MCF 10A (cell line): ENCODE measurements around the gene FBXO46. TPM values are rescaled to one million over a fixed set of nuclear protein-coding genes. Genes with fewer than 3 reads are reported as not detected.

ENCODE experiments used
- Bru-seq: library from RNA; stranded (reverse); fragments of 400-500 nt; gene quantifications from one replicate; lab custom pipeline; 2021; lab: Mats Ljungman, UMichigan
- BruChase-seq, 2 experiments: library from RNA; stranded (reverse); fragments of 400-500 nt; gene quantifications; one replicate each; lab custom pipeline; 2021; lab: Mats Ljungman, UMichigan
- BruUV-seq: library from RNA; stranded (reverse); fragments of 400-500 nt; replicated peaks from 2 replicates; lab custom pipeline; 2021; lab: Mats Ljungman, UMichigan
- CTCF ChIA-PET: fragments of 300-600 bp; sonication (Branson Sonifier 250); formaldehyde crosslinking; extraction: SDS; loops from one replicate; lab custom pipeline; 2021; ENCODE audit warnings: antibody characterized with exemption, inconsistent platforms; lab: Yijun Ruan, JAX
- POLR2A ChIA-PET: fragments of 300-600, 350-650 bp; sonication (Branson Sonifier 250); formaldehyde crosslinking; extraction: SDS; loops from one replicate; lab custom pipeline; 2020; ENCODE audit warnings: antibody characterized with exemption, inconsistent platforms; lab: Yijun Ruan, JAX
- DNase-seq: peaks from one replicate; pipeline ENCODE4 v3.0.0-alpha.2; 2018; ENCODE audit not compliant: unreplicated experiment
- H3K27ac Mint-ChIP-seq: one replicate; pipeline ENCODE4 v1.8.0; 2022; ENCODE audit warnings: mild to moderate bottlenecking, low read depth, mixed read lengths; ENCODE audit not compliant: unreplicated experiment
- H3K27me3 Mint-ChIP-seq: one replicate; pipeline ENCODE4 v1.8.0; 2022; ENCODE audit warnings: mixed read lengths; ENCODE audit not compliant: insufficient read depth, unreplicated experiment
- H3K36me3 Mint-ChIP-seq: one replicate; pipeline ENCODE4 v1.8.0; 2022; ENCODE audit warnings: mild to moderate bottlenecking, moderate library complexity, mixed read lengths; ENCODE audit not compliant: insufficient read depth, unreplicated experiment
- H3K4me1 Mint-ChIP-seq: one replicate; pipeline ENCODE4 v1.8.0; 2022; ENCODE audit warnings: mixed read lengths; ENCODE audit not compliant: insufficient read depth, unreplicated experiment
- H3K4me3 Mint-ChIP-seq: one replicate; pipeline ENCODE4 v1.8.0; 2022; ENCODE audit warnings: mild to moderate bottlenecking, moderate library complexity, mixed read lengths; ENCODE audit not compliant: unreplicated experiment
- H3K9me3 Mint-ChIP-seq: one replicate; pipeline ENCODE4 v1.8.0; 2022; ENCODE audit warnings: mixed read lengths; ENCODE audit not compliant: unreplicated experiment
- intact Hi-C: fragments of 100-400 bp; cut with micrococcal nuclease; formaldehyde crosslinking; loops from 2 replicates; pipeline ENCODE4 v1.14.1; 2022
- long read RNA-seq: library from polyadenylated mRNA; stranded (forward); transcript quantifications from one replicate; pipeline ENCODE4 v2.0.0, GENCODE V29; 2022
- total RNA-seq: library from RNA; stranded (reverse); gene quantifications from 2 replicates; pipeline ENCODE4 v1.2.3, GENCODE V29; 2022
- TF ChIP-seq, protein P1 (sequence below): fragments of 200-600 bp; IDR thresholded peaks from one replicate; pipeline ENCODE4 v1.8.0; 2022; ENCODE audit warnings: antibody characterized with exemption, mild to moderate bottlenecking; ENCODE audit not compliant: unreplicated experiment

The FBXO46 gene
- total RNA-seq (13.6 and 15.0 TPM in 2 replicates), Bru-seq, nascent RNA (percentile 60 among the genes with signal in this experiment), BruChase-seq, experiment 1, labeled RNA remaining after a 6-hour chase (percentile 68 among the genes with signal in this experiment), BruChase-seq, experiment 2, labeled RNA remaining after a 2-hour chase (percentile 75 among the genes with signal in this experiment)
- long read RNA-seq, transcript FBXO46-201 (2 exons, 3,001 nt) = major isoform, 15 of 19 reads
- long read RNA-seq, partial matches to known transcripts = 0 of 19 reads
- long read RNA-seq, other reads (novel, unspliced or antisense) = 4 of 19 reads

GRCh38 chr19:45730368-45731288 lies at the start of gene FBXO46:
Gene FBXO46 (minus strand): TSS chr19:45730896. CDS start chr19:45713495, 17,401 bp downstream.
- DNase-seq = peak; percentile 99
- Mint-ChIP-seq H3K36me3 (peaks cover 16% of the 10 kb centered on the region), H3K9me3 (no peaks in the 10 kb centered on the region), H3K4me1 (peaks cover 13% of the 10 kb centered on the region), H3K27me3 (no peaks in the 10 kb centered on the region), H3K4me3 (peak within 1 kb of the TSS; percentile 99), H3K27ac (peak within 1 kb of the TSS; percentile 82)
- CTCF ChIA-PET = interaction anchor here (0.5 to 2.8 kb wide), 9 partner anchors 13 to 1541 kb away, joined by 3 to 12 read pairs (median 4); partner anchors contain the start of genes IRF2BP1 and SIX5
- BruUV-seq = no TSS peak
- intact Hi-C loops = no loop called here
- POLR2A ChIA-PET = interaction anchor here (0.6 to 3.6 kb wide), 21 partner anchors 9 to 275 kb away, joined by 3 to 89 read pairs (median 3); partner anchors contain the start of genes CCDC61, DMPK, QPCTL and SIX5
- TF ChIP-seq, protein P1, sequence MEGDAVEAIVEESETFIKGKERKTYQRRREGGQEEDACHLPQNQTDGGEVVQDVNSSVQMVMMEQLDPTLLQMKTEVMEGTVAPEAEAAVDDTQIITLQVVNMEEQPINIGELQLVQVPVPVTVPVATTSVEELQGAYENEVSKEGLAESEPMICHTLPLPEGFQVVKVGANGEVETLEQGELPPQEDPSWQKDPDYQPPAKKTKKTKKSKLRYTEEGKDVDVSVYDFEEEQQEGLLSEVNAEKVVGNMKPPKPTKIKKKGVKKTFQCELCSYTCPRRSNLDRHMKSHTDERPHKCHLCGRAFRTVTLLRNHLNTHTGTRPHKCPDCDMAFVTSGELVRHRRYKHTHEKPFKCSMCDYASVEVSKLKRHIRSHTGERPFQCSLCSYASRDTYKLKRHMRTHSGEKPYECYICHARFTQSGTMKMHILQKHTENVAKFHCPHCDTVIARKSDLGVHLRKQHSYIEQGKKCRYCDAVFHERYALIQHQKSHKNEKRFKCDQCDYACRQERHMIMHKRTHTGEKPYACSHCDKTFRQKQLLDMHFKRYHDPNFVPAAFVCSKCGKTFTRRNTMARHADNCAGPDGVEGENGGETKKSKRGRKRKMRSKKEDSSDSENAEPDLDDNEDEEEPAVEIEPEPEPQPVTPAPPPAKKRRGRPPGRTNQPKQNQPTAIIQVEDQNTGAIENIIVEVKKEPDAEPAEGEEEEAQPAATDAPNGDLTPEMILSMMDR = no peak

DNA sequence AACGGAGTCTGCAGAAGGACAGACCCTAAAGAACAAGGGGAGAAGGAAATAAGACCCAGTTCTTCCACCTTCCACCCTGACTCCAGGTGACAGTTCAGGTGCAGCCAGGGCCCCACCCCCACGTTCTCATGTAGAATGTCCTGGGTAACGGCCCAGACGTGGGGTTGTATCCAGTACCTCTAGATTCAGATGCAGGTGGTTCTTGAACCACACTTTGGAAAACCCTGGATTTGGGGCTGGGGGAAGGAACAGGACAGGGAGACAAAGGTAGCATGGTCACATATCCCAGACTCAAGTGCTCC lies 49.4 kb upstream of the FBXO46 start:
- no peak for DNase-seq
- H3K4me3 Mint-ChIP-seq = no peak overlapping the region
- intact Hi-C loops = no loop called here
- ChIA-PET POLR2A (interaction anchor here (1.2 to 5.1 kb wide), 2 partner anchors 11 to 63 kb away, joined by 5 to 102 read pairs; partner anchors contain the start of gene SIX5), CTCF (no interaction called here)
- no TSS peak for BruUV-seq
- H3K36me3 Mint-ChIP-seq = peaks cover 29% of the 10 kb centered on the region
- no peaks in the 10 kb centered on the region for H3K27me3 Mint-ChIP-seq
- peaks cover 28% of the 10 kb centered on the region for H3K4me1 Mint-ChIP-seq
- H3K27ac Mint-ChIP-seq = no peak overlapping the region
- TF ChIP-seq, protein P1 = no peak
- no peaks in the 10 kb centered on the region for H3K9me3 Mint-ChIP-seq

DNA sequence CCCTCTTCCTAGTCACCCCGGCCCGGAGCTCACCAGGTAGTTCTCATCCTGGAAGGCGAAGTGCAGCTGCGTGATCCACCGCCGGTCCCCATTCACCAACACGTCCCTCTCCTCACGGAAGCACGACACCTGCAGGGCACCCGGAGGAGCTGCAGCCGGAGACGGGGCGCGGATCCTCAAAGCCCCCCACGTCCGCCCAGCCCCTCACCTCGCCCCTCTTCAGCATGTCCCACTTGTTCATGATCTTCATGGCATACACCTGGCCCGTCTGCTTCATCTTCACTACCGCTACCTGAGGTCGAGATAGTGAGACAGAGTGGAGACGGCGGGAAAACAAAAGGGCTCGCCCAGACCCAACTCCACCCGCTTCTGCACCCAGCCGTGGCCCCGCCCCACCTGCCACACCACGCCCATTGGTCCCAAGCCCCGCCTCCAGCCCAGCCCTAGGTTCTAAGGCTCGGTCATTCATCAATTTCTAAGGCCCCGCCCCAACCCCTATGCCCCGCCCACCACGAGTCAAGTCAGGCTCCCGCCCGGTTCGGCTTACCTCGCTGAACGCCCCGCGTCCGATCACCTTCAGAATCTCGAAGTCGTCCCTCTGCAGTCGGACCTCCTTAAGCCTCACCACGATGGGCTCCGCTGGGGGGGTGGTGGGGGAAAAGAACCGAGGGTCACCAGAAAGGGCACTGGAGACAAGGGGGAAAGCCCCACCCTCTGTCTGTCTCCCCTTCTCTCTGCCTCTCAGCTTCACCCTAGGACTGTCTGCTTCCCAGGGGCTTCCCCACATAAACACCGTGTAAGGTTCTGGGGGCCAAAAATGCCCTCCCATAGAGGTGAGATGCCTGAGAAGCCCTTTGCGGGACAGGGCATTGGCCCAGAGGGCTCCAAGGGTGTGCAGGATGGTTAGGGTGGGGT lies 48.8 kb upstream of the FBXO46 start:
- Mint-ChIP-seq H3K9me3 (no peaks in the 10 kb centered on the region), H3K27me3 (no peaks in the 10 kb centered on the region), H3K4me1 (peaks cover 28% of the 10 kb centered on the region), H3K4me3 (peak overlapping the region; percentile 58), H3K27ac (no peak overlapping the region), H3K36me3 (peaks cover 35% of the 10 kb centered on the region)
- peak; percentile 95 for DNase-seq
- intact Hi-C loops = loop anchor here (1.0 kb wide), 1 partner anchor 9 kb away; no protein-coding TSS in a partner anchor
- TF ChIP-seq, protein P1 = peak; percentile 68
- no TSS peak for BruUV-seq
- ChIA-PET POLR2A (interaction anchor here (0.6 to 5.1 kb wide), 5 partner anchors 10 to 75 kb away, joined by 3 to 102 read pairs (median 3); partner anchors contain the start of genes DMWD and SIX5), CTCF (interaction anchor here (0.6 to 2.2 kb wide), 2 partner anchors 20 to 25 kb away, joined by 3 to 7 read pairs; no protein-coding TSS in a partner anchor)
